Gastrocnemius medialis (tissue), 4 donors: ENCODE data around the gene DAPK1. TPM values are rescaled to one million over a fixed set of nuclear protein-coding genes. Genes with fewer than 3 reads are reported as not detected.

Source experiments
- ATAC-seq, 2 donors: fragments of 150-250 bp; one replicate each; pipeline ENCODE4 v1.9.1; 2016
- DNase-seq, 2 donors: peaks; one replicate each; pipeline ENCODE4 v3.0.0-alpha.2; 2019
- H3K27ac ChIP-seq, 4 donors: fragments of 200-600 bp; sonication (generic); 1 replicate in 1 of 4; 2 replicates in 3 of 4; pipeline ENCODE4 v1.5.1; 2016 to 2018; ENCODE audit warnings: mild to moderate bottlenecking in 2 of 4, moderate library complexity in 1 of 4
- H3K27me3 ChIP-seq, 3 donors: fragments of 200-600 bp; sonication (generic) in 2 of 3; 1 replicate in 1 of 3; 2 replicates in 2 of 3; pipeline versions ENCODE4 v1.5.1 to v1.6.0; 2016 to 2019; ENCODE audit warnings: mild to moderate bottlenecking in 1 of 3, moderate library complexity in 1 of 3
- H3K36me3 ChIP-seq, 2 donors: fragments of 200-600 bp; sonication (generic) in 1 of 2; one replicate each; pipeline ENCODE4 v1.5.1; 2017 to 2018
- H3K4me1 ChIP-seq, 2 donors: fragments of 200-600 bp; sonication (generic) in 1 of 2; one replicate each; pipeline ENCODE4 v1.5.1; 2016 to 2017; ENCODE audit warnings: mild to moderate bottlenecking in 2 of 2
- H3K4me3 ChIP-seq, 4 donors: fragments of 200-600 bp; sonication (generic) in 3 of 4; 1 replicate in 1 of 4; 2 replicates in 3 of 4; pipeline ENCODE4 v1.5.1; 2016 to 2019; ENCODE audit warnings: mild to moderate bottlenecking in 2 of 4
- H3K9me3 ChIP-seq, 3 donors: fragments of 200-600 bp; sonication (generic) in 2 of 3; 1 replicate in 1 of 3; 2 replicates in 2 of 3; pipeline ENCODE4 v1.5.1; 2016 to 2019
- POLR2A ChIP-seq, 2 donors: fragments of 450-650 bp; IDR thresholded peaks; one replicate each; pipeline ENCODE4 v1.6.1; 2017; ENCODE audit warnings: antibody characterized with exemption in 2 of 2, mild to moderate bottlenecking in 2 of 2, moderate library complexity in 2 of 2
- in situ Hi-C, 4 donors: fragments of 200-750 bp; cut with MboI; loops; one replicate each; pipeline versions ENCODE4 v1.15.0 to v1.8.0; 2017; ENCODE audit warnings: low sequenced_read_pairs in 4 of 4
- intact Hi-C: fragments of 100-400 bp; cut with DNase I; formaldehyde crosslinking; loops from one replicate; pipeline ENCODE4 v1.15.1; 2023; ENCODE audit warnings: low total_unique reads
- total RNA-seq, 4 donors: library from RNA; depleted of rRNA; stranded (reverse); fragments of >200 nt; gene quantifications; one replicate each; pipeline versions ENCODE4 v1.1.0 to v1.2.3, GENCODE V29; 2016
- TF ChIP-seq, protein P1 (sequence below), 5 experiments: fragments of 450-650 bp in 3 of 5; fragments of 200-600 bp in 2 of 5; sonication (generic) in 2 of 5; IDR thresholded peaks in 4 of 5; conservative IDR thresholded peaks in 1 of 5; 1 replicate in 4 of 5; 2 replicates in 1 of 5; pipeline ENCODE4 v1.5.1; 2016 to 2019; ENCODE audit warnings: antibody characterized with exemption in 5 of 5, mild to moderate bottlenecking in 3 of 5, moderate library complexity in 3 of 5

Gene DAPK1
- total RNA-seq, 4 donors from 2014 or later = 1.2 to 4.3 (median 2.7) TPM

DNA sequence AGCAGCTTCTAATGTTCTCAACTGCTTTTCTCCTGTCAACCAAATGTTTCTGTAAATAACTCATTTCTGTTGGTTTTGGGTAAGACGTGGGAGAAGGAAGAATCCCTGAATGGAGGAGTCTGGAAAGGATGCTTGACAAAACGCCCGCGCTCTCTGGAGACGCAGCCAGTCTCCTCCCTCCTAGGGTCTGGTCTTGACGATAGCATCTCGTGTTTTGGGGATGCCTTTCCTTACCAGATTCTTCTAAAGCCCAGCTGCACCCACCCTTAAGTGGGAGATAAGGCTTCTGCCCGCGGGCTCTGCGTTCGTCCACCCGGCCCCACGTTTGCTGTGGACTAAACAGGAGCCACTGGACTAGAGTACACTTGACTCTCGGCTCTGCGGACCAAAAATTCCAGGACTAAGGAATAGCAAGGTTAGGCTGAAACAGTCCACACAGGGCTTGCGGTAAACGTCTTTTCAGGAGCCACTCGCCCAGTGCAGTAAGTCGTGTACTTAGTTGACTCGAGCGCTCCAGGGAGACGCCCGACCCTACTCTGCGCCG is 227.8 kb downstream of the DAPK1 start:
- Histone ChIP-seq H3K27me3 (no peaks in the 10 kb centered on the region), H3K36me3 (peaks cover 0 to 32% of the 10 kb centered on the region in 2 donors), H3K9me3 (no peaks in the 10 kb centered on the region), H3K4me1 (peaks cover 13 to 16% of the 10 kb centered on the region in 2 donors), H3K4me3 (peak overlapping the region; percentile 71 to 94 (median 78)), H3K27ac (peak overlapping the region; percentile 89 to 96 (median 95))
- in situ Hi-C loops (no loop called here), intact Hi-C loops (loop anchor here (5.0 to 10.0 kb wide), 3 partner anchors 43 to 1781 kb away; partner anchors contain the start of genes CDK20 and NAA35)
- DNase-seq (no peak), ATAC-seq (peak; percentile 23 to 57)
- TF ChIP-seq, protein P1, sequence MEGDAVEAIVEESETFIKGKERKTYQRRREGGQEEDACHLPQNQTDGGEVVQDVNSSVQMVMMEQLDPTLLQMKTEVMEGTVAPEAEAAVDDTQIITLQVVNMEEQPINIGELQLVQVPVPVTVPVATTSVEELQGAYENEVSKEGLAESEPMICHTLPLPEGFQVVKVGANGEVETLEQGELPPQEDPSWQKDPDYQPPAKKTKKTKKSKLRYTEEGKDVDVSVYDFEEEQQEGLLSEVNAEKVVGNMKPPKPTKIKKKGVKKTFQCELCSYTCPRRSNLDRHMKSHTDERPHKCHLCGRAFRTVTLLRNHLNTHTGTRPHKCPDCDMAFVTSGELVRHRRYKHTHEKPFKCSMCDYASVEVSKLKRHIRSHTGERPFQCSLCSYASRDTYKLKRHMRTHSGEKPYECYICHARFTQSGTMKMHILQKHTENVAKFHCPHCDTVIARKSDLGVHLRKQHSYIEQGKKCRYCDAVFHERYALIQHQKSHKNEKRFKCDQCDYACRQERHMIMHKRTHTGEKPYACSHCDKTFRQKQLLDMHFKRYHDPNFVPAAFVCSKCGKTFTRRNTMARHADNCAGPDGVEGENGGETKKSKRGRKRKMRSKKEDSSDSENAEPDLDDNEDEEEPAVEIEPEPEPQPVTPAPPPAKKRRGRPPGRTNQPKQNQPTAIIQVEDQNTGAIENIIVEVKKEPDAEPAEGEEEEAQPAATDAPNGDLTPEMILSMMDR (IDR thresholded peaks at IDR 0.05 in 4 of 5, conservative IDR thresholded peaks at IDR 0.05 in 1 of 5) = no peak
- TF ChIP-seq POLR2A (IDR thresholded peaks at IDR 0.05) = no peak

DNA sequence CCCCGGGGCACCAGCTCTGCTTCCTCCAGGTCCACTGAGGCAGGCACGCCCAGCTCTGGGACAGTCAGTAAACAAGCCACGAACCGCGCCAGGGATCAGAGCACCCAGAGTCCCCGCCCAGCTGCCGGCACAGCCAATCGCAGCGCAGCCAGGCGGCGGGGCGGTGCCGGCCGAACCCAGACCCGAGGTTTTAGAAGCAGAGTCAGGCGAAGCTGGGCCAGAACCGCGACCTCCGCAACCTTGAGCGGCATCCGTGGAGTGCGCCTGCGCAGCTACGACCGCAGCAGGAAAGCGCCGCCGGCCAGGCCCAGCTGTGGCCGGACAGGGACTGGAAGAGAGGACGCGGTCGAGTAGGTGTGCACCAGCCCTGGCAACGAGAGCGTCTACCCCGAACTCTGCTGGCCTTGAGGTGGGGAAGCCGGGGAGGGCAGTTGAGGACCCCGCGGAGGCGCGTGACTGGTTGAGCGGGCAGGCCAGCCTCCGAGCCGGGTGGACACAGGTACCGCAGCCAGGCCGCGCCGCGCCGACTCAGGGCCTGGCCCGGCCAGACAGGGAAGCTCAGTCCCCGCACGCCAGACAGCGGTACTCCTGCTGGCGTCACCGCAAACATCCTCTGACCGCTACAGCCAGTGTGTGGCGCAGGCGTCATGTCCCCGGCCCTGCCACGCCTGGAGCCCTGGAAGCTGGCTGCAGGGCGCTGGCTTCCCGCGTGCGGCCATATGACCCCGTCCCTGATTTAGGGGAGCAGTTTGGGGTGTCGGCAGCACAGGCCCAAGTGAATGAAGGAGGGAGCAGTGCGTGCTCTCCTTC is 228.4 kb downstream of the DAPK1 start, which contains the start of gene CTSL:
TSS of gene CTSL (plus strand) at position 220 of the 810 bp plus-strand sequence. CDS start 1,485 bp downstream, outside the sequence.
- peak; percentile 91 for ATAC-seq
- Histone ChIP-seq H3K36me3 (peaks cover 0 to 39% of the 10 kb centered on the region in 2 donors), H3K4me1 (peaks cover 13 to 16% of the 10 kb centered on the region in 2 donors), H3K4me3 (peak within 1 kb of the TSS; percentile 71 to 94 (median 78)), H3K27me3 (no peaks in the 10 kb centered on the region), H3K9me3 (no peaks in the 10 kb centered on the region), H3K27ac (peak within 1 kb of the TSS; percentile 89 to 96 (median 95))
- peak; percentile 78 to 90 for TF ChIP-seq POLR2A (IDR thresholded peaks at IDR 0.05)
- TF ChIP-seq, protein P1 (IDR thresholded peaks at IDR 0.05 in 4 of 5, conservative IDR thresholded peaks at IDR 0.05 in 1 of 5) = peak in 4 of 5 experiments; percentile 14 to 34 (median 22)
- peak; percentile 91 to 94 for DNase-seq
- intact Hi-C loops = loop anchor here (2.0 to 10.0 kb wide), 4 partner anchors 44 to 1781 kb away; partner anchors contain the start of genes CDK20, NAA35 and SPIN1
- in situ Hi-C loops = no loop called here

DNA sequence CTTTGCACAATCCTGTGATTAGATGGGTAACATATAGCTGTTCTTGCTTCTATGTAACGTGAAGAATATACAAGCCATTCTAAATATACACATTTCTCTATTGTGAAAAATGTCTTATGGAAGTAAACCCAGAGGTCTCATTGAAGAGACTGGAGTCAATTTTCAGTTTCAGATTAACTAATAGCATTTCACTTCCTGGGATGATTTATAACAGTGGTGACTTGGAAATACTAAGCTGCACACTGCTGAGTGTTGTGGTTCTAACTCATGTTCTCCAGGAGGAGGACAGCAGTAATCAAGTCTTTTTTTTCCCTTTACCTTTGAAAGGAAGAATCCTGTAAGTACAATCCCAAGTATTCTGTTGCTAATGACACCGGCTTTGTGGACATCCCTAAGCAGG is 231.6 kb downstream of the DAPK1 start:
- peaks cover 0 to 49% of the 10 kb centered on the region in 2 donors for H3K36me3 ChIP-seq
- no peak overlapping the region for H3K4me3 ChIP-seq
- no peak for ATAC-seq
- DNase-seq = no peak
- H3K27ac ChIP-seq = no peak overlapping the region
- no peaks in the 10 kb centered on the region for H3K9me3 ChIP-seq
- intact Hi-C loops (loop anchor here (5.0 to 10.0 kb wide), 3 partner anchors 47 to 1784 kb away; partner anchors contain the start of genes CDK20 and NAA35), in situ Hi-C loops (no loop called here)
- H3K4me1 ChIP-seq = peaks cover 13 to 16% of the 10 kb centered on the region in 2 donors
- H3K27me3 ChIP-seq = no peaks in the 10 kb centered on the region
- TF ChIP-seq, protein P1 (IDR thresholded peaks at IDR 0.05 in 4 of 5, conservative IDR thresholded peaks at IDR 0.05 in 1 of 5) = no peak
- no peak for TF ChIP-seq POLR2A (IDR thresholded peaks at IDR 0.05)

DNA sequence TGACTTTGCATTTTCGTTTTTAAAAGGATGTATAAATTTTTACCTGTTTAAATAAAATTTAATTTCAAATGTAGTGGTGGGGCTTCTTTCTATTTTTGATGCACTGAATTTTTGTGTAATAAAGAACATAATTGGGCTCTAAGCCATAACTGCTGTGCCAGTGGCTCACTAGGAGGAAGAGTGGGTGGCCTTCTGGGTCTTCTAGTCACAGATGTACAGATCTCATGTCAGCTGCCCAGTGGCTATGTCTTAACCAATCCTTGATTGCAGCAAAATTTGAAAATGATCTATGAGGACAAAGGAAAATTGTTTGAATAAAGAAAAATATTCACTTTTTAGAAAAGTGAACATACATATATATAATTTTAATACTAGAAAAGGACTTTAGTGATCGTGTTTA is 233.7 kb downstream of the DAPK1 start:
- in situ Hi-C loops = no loop called here
- no peak overlapping the region for H3K4me3 ChIP-seq

More for the DNA sequence above, 233.7 kb downstream of the DAPK1 start:
- TF ChIP-seq POLR2A (IDR thresholded peaks at IDR 0.05) = no peak
- TF ChIP-seq, protein P1 (IDR thresholded peaks at IDR 0.05 in 4 of 5, conservative IDR thresholded peaks at IDR 0.05 in 1 of 5) = no peak
- H3K27me3 ChIP-seq = no peaks in the 10 kb centered on the region
- DNase-seq = no peak
- no peak overlapping the region for H3K27ac ChIP-seq
- ATAC-seq = no peak
- peaks cover 0 to 49% of the 10 kb centered on the region in 2 donors for H3K36me3 ChIP-seq
- peaks cover 13% of the 10 kb centered on the region in 2 donors for H3K4me1 ChIP-seq
- intact Hi-C loops = no loop called here
- no peaks in the 10 kb centered on the region for H3K9me3 ChIP-seq
